ENCODE results near the gene FNDC1. TPM values are rescaled to one million over a fixed set of nuclear protein-coding genes. Genes with fewer than 3 reads are reported as not detected.
A peak's percentile ranks its signal among the peaks of the same experiment; 100 is the strongest.

Gene FNDC1
- total and polyA plus RNA-seq, 2 of the 13 experiments (the other 11 are each of a cell fraction or from before 2014, with no cell fraction given): not detected

GRCh38 chr6:159134701-159135364, 34.4 kb upstream of the FNDC1 start (continued):
- TF ChIP-seq TEAD3 (CRISPR knock-in tag; optimal IDR thresholded peaks at IDR 0.05; ENCODE audit: borderline replicate concordance) (peak; percentile 25), ZNF580 (CRISPR knock-in tag; IDR thresholded peaks at IDR 0.05; ENCODE audit: borderline replicate concordance, low read depth) (0 out of 2 replicates have a peak, but pooled peaks have one; percentile 25), CBX2 (IDR thresholded peaks at IDR 0.05; ENCODE audit: low read depth, low read length) (0 out of 2 replicates have a peak, but pooled peaks have one; percentile 22), CBX2 (CRISPR knock-in tag; IDR thresholded peaks at IDR 0.05; ENCODE audit: low read depth) (no peak), ZNF124 (CRISPR knock-in tag; IDR thresholded peaks at IDR 0.05) (no peak)

GRCh38 chr6:159137676-159138075, 31.5 kb upstream of the FNDC1 start:
- CTCF ChIA-PET (ENCODE audit: low intra/inter-chr PET ratio, low total read pairs): no interaction called here

GRCh38 chr6:159142531-159142930, 26.7 kb upstream of the FNDC1 start:
- DNase-seq (ENCODE audit: low spot score) (no peak), FAIRE-seq (no peak), ATAC-seq (no peak)
- H3K4me1 ChIP-seq (ENCODE audit: insufficient read depth, low read length): no peaks in the 10 kb centered on the region
- intact Hi-C loops (cut with micrococcal nuclease; ENCODE audit: unreplicated experiment): no loop called here
- no peak overlapping the region for H3K9ac ChIP-seq (ENCODE audit: insufficient read depth, low read depth, low read length)
- BruUV-seq (replicated peaks): no TSS peak
- H3K4me3 ChIP-seq (replicated peaks in 1 of 3; ENCODE audit: insufficient read depth in 1 of 3, low read depth in 2 of 3, low read length in 3 of 3): no peak overlapping the region
- ChIA-PET POLR2A (no interaction called here), CTCF (ENCODE audit: low intra/inter-chr PET ratio, low total read pairs) (no interaction called here)
- no peak overlapping the region for H2AFZ ChIP-seq (ENCODE audit: low read length)
- no peak overlapping the region for H3K27ac ChIP-seq (ENCODE audit: extremely low read length, insufficient read depth, low read length)
- TF ChIP-seq IKZF5 (CRISPR knock-in tag; IDR thresholded peaks at IDR 0.05) (no peak), ELK4 (CRISPR knock-in tag; IDR thresholded peaks at IDR 0.05; ENCODE audit: borderline replicate concordance) (no peak), ESRRA (CRISPR knock-in tag; IDR thresholded peaks at IDR 0.05; ENCODE audit: low read depth) (no peak)
- H3K4me2 ChIP-seq (ENCODE audit: low read depth, low read length): no peak overlapping the region
- no peaks in the 10 kb centered on the region for H3K79me2 ChIP-seq (ENCODE audit: insufficient read depth, low read length)
- H3K36me3 ChIP-seq (replicated peaks in 1 of 2; ENCODE audit: control insufficient read depth in 1 of 2, insufficient read depth in 2 of 2, low read length in 2 of 2): no peaks in the 10 kb centered on the region
- H4K20me1 ChIP-seq (ENCODE audit: insufficient read depth, low read length): no peaks in the 10 kb centered on the region
- in situ Hi-C loops (cut with HindIII; ENCODE audit: extremely low pct_ligation_motif_present, low pct_unique_long_range_greater_than_20kb): no loop called here
- H3K9me3 ChIP-seq (ENCODE audit: low read length): no peaks in the 10 kb centered on the region
- peaks cover 2 to 23% of the 10 kb centered on the region in 2 experiments; a peak in 3 of 5 replicates for H3K27me3 ChIP-seq (ENCODE audit: control insufficient read depth in 1 of 2, insufficient read depth in 2 of 2, low read length in 2 of 2)
- 2% methylated on average over 2 of the region's 2 CpGs for WGBS (ENCODE audit: low lambda C conversion rate)

More at GRCh38 chr6:159137676-159138075, 31.5 kb upstream of the FNDC1 start:
- Histone ChIP-seq H3K9ac (ENCODE audit: insufficient read depth, low read depth, low read length) (no peak overlapping the region), H3K36me3 (replicated peaks in 1 of 2; ENCODE audit: control insufficient read depth in 1 of 2, insufficient read depth in 2 of 2, low read length in 2 of 2) (no peaks in the 10 kb centered on the region), H2AFZ (ENCODE audit: low read length) (no peak overlapping the region), H3K79me2 (ENCODE audit: insufficient read depth, low read length) (no peaks in the 10 kb centered on the region), H3K4me1 (ENCODE audit: insufficient read depth, low read length) (no peaks in the 10 kb centered on the region), H3K4me3 (replicated peaks in 1 of 3; ENCODE audit: insufficient read depth in 1 of 3, low read depth in 2 of 3, low read length in 3 of 3) (no peak overlapping the region), H3K27me3 (ENCODE audit: control insufficient read depth in 1 of 2, insufficient read depth in 2 of 2, low read length in 2 of 2) (peaks cover 4 to 42% of the 10 kb centered on the region in 2 experiments; a peak in 4 of 5 replicates), H3K27ac (ENCODE audit: extremely low read length, insufficient read depth, low read length) (no peak overlapping the region), H3K9me3 (ENCODE audit: low read length) (no peaks in the 10 kb centered on the region), H4K20me1 (ENCODE audit: insufficient read depth, low read length) (no peaks in the 10 kb centered on the region), H3K4me2 (ENCODE audit: low read depth, low read length) (no peak overlapping the region)
- WGBS (ENCODE audit: low lambda C conversion rate): under 1% methylated on average over 5 of the region's 5 CpGs
- ATAC-seq: no peak
- no TSS peak for BruUV-seq (replicated peaks)
- DNase-seq (ENCODE audit: low spot score): no peak
- no peak for FAIRE-seq
- intact Hi-C loops (cut with micrococcal nuclease; ENCODE audit: unreplicated experiment) (no loop called here), in situ Hi-C loops (cut with HindIII; ENCODE audit: extremely low pct_ligation_motif_present, low pct_unique_long_range_greater_than_20kb) (no loop called here)
- no peak for TF ChIP-seq IRF2 (CRISPR knock-in tag; IDR thresholded peaks at IDR 0.05)
- no peak for TF ChIP-seq SP140L (CRISPR knock-in tag; IDR thresholded peaks at IDR 0.05; ENCODE audit: borderline replicate concordance)
- POLR2A ChIA-PET: no interaction called here
